GM19239 (cell line): Measurements from ENCODE around the gene OR51E1.

Experiments used
- DNase-seq: peaks from one replicate; pipeline ENCODE4 v3.0.0; 2011; ENCODE audit warnings: low spot score; ENCODE audit not compliant: insufficient read length
- FAIRE-seq: peaks from 2 replicates; lab custom pipeline; 2011; peaks lifted over from hg19 to GRCh38; lab: Jason Lieb, UNC

OR51E1 gene

DNA sequence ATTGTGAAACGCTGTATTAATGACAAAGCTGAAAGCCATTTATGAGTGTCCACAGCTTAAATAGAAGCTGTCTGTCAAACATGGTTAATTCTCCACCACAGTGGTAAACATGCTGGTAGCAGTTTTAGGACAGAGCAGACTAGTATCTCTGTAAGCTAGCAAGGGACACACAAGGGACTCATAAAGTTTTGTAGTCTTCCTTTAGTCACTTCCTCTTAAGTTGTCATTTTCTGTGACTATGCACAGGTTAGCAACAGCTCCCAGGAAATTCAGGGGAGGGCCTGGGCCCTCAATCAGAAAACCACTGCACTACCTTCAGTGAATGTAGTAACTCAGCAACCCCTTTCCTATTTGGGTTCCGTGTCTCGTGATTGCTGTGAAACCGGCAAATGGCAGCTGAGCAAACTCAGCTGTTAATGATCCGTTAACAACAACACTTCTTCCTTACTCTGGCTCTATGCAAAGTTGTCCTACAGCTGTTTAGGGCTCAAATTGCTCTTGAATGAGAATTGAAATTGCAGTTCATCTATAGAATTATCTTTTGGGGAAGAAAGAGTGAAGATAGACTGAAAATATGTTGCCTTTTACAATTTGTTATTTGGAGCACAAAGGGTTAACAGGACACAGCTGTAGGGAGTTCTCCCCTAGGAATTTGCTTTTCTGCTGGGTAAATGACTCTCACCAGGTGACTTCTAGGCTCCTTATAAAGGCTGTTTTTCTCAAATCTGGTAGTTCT, 60.4 kb downstream of the OR51E1 start, which contains the start of gene MMP26:
MMP26 (plus strand) TSS at position 731 of the 736 bp plus-strand sequence.
- FAIRE-seq (no peak), DNase-seq (no peak)

DNA sequence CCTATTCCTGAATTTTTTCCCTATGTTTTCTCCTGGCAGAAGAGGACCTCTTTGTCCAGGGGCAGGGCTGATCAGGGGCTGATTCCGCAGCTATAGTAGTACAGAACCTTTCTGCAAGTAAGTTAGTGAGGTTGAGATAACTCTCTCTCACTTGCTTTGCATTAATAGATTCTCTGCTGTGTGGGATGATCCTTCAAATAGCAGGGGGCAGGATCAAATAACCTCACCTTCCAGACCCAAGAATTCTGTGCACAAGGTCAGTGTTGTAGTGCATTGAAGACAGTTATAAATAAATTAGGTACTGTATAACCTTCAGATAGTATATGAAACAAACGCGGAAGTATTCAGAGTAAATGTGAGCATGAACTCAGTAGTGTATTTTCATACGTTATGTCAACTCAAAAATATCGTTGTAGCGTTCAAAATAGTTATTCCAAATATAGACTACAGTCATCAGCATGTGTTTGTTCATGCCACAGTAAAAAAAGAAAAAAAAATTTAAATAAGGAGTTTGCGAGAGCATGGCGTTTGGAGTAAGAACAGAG, 61.1 kb downstream of the OR51E1 start:
- FAIRE-seq (no peak), DNase-seq (no peak)
